Endothelial cell of hepatic sinusoid (primary cell): ENCODE results near the gene EYS.
"Not testable (repeated sequence)": the region's sequence is repeated elsewhere in the genome, so short reads cannot be mapped to it uniquely, and the experiment has no call there.

Experiments used
- in situ Hi-C: cut with HindIII; loops from 2 replicates; pipeline ENCODE4 v1.10.0; 2017; ENCODE audit warnings: low sequenced_read_pairs

EYS gene

DNA sequence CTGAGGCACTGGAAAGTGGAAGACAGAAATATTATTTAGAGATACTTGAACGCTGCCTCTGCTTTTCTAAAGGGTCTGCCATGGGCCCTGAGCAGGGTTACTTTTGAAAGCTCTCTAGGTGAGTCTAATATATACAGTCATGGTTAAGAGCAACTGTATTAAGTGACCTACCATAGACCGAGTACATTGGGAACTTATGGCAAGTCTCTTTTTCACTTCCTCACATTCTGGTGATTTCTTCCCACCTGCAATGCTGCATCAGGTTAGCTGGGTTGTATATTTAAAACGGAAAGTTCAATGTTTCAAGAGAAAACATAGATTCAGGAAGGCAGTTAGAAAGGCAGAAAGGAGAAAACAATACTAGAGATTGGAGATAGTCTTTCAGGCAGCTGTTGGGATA lies 1916.7 kb downstream of the EYS start:
- in situ Hi-C loops: no loop called here

DNA sequence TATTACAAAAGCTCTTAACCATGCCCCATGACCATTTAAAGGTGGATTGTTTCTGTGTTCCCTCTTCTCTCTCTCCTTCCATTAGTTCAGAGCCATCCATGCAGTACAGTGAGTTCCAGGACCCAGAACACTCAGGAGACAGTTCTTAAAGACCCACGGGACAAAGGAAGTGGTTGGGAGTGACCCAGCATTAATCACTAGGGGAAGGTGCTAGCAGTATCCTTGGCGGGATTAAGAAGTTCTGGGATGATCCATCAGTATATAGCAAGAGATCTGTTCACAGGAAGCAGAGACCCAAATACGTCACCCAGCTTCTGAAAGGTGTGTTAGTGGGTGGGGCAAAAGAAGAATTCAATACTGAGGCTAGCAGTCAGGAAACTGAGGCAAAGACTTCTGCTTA lies 1917.3 kb downstream of the EYS start:
- in situ Hi-C loops: no loop called here

DNA sequence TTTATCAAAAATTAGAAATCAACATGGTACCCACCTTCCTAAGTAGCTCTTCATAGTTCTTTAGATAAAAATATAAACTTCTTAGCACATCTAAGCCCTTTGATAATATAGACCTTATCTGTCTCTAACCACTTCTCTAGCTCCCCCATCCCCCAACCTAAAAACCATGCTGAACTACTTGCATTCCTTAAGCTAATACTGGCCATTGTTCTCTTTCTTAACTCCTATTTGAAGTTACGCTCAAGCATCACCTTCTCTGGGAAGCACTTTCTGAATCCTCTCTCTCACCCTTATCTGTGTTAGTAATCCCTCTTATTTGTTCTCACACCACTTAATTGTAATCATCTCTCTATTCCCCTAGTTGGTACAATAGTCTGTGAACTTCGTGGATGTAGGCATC lies 1918.5 kb downstream of the EYS start:
- in situ Hi-C loops: no loop called here

DNA sequence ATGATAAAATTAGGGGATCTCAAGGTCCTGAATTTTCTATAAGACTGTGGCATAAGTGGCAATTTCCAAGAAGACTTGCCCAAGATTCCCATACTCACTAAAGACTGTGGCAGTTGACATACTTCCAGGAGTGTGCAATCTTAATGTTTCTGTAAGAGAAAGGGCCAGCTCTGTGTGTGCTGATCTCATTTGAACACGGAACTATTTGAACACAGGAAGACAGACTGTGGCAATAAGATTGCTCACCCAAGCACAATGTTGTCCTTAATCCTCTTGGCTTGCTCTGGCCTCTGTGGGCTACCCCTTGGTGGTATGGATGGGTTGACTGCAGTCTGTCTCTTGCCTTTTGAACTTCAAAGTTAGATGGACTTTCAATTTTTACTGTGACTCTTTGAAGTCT lies 1920.0 kb downstream of the EYS start:
- in situ Hi-C loops: no loop called here

DNA sequence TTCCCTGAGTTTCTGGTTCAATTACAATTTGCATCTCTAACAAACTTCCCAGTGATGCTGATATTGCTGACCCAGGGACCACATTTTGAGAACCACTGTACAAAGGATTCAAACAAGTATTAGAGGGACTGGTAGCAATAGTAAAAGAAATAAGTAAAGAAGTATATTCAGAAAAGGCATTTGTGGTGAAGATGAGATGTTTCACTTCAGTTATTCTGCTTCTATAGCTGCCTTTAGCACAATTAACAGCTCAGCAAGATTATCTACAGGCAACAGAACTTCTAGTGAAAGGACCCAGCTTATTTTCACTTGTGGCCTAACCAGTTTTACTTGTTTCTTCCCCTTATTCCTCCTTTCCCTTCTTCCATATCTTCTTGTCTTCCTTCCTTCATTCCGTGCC lies 1922.0 kb downstream of the EYS start:
- in situ Hi-C loops: no loop called here

DNA sequence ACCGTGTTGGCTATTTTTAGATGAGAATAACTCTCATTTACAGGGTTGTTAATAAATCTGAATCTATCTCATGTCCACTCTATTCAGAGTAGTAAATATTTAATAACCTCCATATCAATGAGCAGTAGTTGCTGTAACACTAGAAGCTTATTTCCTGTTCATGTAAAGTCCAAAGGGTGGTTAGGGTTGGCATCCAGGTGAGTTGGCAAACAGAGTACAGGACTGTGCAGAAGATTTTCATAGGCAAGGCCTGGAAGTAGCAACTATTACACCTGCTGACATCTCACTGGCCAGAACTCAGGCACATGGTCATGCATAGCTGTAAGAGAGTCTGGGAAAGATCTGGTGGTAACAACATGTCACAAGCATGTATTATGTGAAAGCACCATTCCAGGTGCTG lies 1923.9 kb downstream of the EYS start:
- in situ Hi-C loops: no loop called here

DNA sequence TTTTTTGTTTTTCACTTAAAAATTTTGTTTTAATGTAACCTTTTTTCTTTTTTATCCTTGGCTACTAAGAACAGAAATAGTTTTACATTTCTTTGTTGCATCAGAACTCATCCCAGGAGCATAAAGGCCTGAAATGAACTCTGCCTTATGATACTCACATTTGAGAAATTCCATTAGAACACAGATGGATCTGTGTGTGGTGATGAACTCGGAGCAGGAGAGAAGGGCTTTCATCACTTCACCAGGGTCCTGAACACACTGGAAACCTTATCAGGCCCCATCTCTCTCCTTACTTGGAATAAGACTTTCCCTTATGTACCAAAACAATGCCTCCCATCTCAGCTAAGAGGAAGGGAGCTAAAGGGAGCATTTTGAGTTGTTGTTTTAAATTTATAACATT lies 1932.1 kb downstream of the EYS start:
- in situ Hi-C loops: no loop called here

DNA sequence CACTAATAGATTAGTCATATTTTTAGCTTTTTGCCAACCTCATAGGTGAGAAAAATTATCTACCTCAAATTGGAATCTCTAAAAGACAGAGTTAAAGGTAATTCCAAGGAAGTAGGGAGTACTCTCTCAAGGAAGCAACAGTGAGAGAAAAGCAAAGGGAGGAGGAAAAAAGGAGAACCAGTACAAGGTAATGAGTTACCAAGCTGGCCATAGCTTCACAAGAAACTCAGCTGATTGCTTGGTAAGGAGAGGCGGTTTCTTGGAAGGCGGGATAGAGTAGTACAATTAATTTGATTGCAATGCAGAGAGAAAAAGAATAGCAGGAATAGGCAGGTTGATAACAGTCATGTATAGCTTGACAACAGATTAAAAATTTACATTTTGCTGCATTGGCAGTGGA lies 1933.8 kb downstream of the EYS start:
- in situ Hi-C loops: no loop called here

DNA sequence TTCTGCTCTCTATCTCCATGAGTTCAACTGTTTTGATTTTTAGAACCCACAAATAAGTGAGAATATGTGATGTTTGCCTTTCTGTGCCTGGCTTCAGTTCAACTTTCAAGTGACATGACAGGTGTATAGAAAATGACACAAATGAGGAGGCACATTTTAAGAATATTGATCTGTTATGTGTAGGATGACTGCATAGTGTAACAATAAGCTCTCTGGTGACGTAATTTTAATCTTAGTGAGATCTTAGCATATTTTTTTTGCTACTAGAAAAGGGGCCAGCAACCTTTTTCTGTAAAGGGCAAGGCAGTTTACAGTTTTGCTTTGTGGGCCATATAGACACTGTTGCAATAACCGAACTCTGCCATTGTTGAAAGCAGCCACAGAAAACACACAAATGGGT lies 1941.2 kb downstream of the EYS start:
- in situ Hi-C loops: no loop called here

DNA sequence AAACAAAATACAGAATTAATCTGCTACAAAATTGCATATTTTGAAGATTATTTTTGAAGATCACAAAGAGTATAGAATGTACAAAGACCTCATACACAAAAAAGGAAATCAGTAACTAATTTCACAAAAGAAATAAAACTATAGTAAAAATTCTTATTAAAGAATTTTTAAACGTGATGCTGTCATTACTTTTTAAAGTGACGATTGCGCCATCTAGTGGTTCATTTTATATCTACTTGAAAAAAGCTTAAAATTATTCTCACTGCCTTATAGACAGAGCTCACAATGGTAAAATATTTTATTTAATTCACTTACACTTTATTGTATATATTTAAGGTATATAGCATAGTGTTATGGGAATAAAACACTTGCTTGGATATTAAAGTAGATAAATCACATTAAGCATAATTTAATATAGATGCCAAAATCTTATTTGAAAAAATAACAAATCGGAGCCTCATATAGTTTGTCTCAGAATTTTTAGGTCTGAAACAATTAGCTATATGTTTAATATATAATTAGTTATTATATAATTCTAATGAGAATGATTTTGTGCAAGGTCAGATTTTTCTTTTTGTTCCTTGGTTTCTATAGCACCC lies 1942.6 kb downstream of the EYS start:
- in situ Hi-C loops: no loop called here

DNA sequence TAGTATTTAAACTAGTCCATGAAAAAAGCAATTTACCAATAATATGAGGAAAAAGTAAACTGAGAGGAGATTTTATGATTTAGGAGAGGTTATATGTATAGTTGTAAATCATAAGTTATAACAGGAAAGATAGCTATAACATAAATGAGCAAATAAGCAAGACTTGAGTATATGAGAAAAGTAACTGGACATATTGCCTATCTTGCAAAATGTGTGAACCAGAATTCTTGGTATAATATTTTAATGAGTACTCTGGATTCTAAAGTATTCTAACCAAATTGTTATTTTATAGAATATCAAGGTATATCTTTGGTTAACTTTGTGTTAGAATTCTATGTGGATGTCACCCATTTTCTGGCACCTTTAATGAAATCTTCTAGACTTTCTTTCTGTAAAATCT lies 1946.8 kb downstream of the EYS start:
- in situ Hi-C loops: no loop called here

DNA sequence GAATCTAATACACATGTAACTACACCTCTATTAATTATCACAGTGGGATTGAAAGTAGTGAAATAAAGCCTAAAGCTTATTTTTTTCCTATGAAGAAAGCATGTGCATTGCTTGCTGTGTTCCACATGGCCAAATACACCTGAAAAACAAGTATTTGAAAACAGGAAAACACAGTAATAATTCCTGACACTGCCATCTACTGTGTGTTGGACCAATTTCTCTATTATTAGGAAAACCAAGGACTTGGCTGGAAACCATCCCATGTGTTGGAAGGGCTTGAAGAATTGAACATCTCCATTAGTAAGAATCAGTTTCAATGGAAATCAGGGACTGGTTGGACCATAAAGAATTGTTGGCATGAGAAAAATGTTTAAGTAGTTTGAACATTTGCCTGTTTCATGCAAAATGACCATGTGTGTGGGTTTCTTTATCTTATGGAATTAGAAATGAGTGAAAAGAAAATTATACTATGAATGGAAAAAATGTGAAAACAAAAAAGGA lies 1947.4 kb downstream of the EYS start:
- in situ Hi-C loops: no loop called here

DNA sequence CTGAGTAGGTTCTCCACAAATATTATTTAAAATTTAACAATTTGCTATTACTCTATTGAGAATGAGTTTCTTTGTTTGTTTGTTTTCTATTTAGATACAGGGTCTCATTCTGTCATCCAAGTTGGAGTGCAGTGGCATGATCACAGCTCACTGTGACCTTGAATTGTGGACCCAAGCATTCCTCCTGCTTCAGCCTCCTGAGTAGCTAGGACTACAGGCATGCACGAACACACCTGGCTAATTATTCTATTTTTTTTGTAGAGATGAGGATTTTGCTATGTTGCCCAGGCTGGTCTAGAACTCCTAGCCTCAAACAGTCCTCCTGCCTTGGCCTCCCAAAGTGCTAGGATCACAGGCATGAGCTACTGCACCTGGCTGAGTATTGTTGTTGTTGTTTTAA lies 1949.2 kb downstream of the EYS start:
- in situ Hi-C loops: no loop called here

DNA sequence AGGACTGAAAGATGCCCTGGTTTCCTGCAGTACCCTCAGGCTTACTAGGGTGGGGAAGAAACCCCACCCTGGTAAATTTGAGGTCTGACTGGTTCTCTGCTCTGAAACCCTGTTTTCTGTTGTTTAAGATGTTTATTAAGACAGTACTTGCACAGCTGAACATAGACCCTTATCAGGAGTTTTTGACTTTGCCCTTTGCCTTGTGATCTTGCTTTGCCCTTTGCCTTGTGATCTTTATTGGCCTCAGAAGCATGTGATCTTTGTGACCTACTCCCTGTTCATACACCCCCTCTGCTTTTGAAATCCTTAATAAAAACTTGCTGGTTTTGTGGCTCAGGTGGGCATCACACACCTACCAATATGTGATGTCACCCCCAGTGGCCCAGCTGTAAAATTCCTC lies 1949.8 kb downstream of the EYS start:
- in situ Hi-C loops: not testable (repeated sequence)

DNA sequence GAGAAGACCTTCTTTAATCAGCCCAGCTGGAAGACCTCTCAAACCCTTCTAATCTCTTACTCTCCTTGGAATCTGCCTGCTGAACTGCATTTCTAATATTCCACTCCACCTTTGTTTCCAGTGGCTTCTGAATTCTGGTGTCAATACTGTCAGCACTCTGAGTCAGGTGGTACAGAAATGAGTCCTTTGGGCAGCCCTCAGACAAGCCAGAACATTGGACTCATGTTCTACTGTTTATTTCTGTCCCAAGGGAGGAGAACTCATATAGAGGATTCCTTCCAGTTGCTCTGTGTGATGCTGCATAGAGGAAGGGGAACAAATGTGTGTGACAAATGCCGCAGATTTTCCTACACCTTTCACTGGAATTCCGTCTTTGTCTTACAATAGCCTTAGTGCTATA lies 1956.6 kb downstream of the EYS start:
- in situ Hi-C loops: no loop called here

DNA sequence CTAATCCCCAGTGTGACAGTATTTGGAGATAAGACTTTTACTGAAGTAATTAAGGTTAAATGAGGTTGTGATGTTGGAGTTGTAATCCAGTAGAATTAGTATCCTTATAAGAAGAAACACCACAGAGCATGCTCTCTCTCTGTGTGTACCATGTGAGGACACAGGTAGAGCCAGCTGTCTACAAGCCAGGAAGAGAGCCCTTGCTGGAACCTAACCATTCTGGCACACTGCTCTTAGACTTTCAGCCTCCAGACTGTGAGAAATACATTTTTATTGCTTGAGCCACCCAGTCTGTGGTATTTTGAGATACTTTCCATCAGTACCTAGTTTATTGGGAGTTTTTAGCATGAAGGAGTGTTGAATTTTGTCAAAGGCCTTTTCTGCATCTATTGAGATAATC lies 1961.2 kb downstream of the EYS start:
- in situ Hi-C loops: no loop called here

DNA sequence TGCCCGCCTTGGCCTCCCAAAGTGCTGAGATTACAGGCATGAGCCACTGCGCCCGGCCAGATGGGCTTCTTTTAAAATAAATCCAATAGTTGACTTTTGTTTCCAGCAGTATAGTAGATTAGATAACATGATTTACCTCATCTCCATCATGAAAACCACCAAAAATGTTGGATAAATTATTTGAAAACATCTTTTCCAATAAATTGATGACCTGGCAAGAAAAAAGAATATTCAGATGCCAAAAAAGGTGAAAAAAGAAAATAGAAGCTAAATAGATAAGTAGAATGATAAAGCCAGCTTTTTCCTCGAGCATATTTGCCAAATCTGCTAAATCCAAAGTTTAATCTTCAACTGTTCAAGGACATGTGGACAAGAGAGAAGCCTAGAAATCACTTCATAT lies 1962.2 kb downstream of the EYS start:
- in situ Hi-C loops: no loop called here

DNA sequence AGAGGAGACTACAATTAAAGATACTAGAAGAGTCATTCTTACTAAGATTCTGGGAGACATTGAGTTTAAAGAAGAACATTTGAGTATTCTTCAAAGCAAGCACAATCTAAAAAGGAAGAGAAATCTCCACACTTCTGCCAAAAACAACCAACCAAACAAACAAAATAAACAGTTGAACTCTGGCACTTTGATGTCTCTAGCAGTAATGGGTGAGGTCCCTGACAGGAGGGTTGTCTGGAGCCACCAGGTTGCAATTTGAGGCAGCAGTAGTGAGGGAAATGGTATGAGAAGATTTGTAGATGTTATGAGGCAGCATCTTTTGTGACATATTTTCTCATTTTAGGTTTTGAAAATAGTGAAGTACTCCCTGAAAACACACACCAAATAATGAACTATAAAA lies 1963.3 kb downstream of the EYS start:
- in situ Hi-C loops: no loop called here

DNA sequence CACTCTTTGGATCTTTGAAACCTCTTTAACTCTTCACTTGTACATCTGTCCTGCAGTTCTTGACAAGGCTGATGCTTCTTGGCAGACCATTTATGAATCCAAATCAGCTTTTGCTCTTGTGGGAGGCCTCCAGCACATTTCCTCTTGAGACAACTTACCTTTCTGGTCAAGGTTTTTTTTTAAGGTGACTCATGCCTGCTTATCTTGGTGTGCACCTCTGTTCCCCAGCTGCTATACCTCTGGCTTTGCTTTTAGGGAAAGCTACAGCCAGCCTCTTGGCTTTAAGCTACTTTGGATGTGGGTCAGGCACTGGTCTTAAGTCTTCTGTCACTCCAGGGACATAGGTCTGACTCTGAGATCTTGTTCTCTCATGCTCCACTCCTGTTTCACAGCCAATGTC lies 1965.0 kb downstream of the EYS start:
- in situ Hi-C loops: no loop called here

DNA sequence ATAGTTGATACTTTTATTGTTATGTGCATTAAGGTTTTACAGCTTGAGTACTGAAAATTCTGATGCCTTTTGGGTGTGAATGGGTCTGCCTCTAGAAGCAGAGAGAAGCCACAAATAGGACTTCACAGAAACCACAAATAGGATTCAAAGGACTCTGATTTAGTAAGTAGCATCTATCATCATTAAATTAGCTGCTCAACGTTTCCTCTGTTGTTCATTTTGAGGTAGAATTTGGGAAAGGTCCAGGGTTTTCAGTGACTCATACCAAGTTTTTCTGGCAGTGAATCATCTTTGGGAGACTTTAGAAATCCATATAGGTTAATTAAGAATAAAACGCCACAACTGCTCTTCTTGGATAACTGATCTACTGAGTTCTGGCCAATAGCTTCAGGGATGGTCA lies 1966.3 kb downstream of the EYS start:
- in situ Hi-C loops: no loop called here

DNA sequence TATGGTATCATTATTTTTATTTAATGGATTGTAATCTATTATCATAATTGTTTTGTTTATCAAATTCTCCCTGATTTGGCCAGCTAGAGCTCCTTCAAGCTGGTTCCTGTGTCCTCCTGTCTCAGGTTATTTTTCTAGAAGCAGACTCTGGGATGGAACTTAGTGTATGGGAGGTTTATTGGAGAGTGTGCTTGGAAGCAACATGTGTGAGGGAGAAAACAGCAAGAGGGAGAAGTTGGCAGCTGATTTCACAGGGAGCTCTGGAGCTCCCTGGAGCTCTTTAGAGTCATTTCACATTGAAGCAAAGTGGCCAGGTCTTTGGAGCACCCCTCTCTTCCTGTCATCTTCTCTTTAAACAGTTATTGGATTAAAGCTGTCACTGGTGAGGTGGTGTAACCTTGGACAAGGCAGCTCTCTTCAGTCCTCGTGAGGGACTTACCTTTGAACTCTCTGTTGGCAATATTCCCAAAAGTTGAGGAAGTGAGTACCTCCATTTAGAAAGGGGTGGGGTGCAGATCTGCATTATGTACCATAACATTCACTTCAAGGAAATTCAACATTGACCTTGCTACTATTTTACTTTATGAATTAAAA lies 1967.8 kb downstream of the EYS start:
- in situ Hi-C loops: no loop called here

DNA sequence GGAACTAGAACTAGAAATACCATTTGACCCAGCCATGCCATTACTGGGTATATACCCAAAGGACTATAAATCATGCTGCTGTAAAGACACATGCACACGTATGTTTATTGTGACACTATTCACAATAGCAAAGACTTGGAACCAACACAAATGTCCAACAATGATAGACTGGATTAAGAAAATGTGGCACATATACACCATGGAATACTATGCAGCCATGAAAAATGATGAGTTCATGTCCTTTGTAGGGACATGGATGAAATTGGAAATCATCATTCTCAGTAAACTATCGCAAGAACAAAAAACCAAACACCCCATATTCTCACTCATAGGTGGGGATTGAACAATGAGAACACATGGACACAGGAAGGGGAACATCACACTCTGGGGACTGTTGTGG lies 1968.8 kb downstream of the EYS start:
- in situ Hi-C loops: not testable (repeated sequence)

DNA sequence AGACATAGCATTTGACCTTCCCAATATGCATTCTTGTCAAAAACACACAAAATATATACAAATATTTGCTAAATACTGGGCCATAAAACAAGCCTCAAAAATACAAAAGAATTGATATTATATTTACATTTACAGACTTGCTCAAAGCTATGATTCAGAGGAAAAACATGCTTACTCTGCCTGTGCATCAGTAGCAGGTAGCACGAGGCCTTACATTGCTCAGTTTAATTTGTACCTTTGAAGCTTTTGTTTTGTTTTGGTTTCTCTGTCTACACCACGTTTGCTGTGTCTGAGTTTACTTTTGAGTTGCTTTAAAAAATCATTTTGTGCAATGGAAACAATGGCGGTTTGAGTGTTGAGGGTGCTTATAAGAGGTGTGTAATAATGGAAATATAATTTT lies 1972.1 kb downstream of the EYS start:
- in situ Hi-C loops: no loop called here
